ENCODE data around the gene CTIF. TPM values are rescaled to one million over a fixed set of nuclear protein-coding genes. Genes with fewer than 3 reads are reported as not detected.
"Not testable (repeated sequence)": the region's sequence is repeated elsewhere in the genome, so short reads cannot be mapped to it uniquely, and the experiment has no call there.

Gene CTIF
- total and polyA plus RNA-seq, 12 donors = 44.5 to 74.1 (median 58.9) TPM

GRCh38 chr18:48810805-48811204 lies 272.0 kb downstream of the CTIF start:
- ATAC-seq (no peak), DNase-seq (no peak)
- Histone ChIP-seq H3K27me3 (no peaks in the 10 kb centered on the region), H3K4me1 (peaks cover 11 to 52% (median 42%) of the 10 kb centered on the region in 9 donors), H3K36me3 (peaks cover 0 to under 1% (median 0%) of the 10 kb centered on the region in 9 donors), H3K9me3 (no peaks in the 10 kb centered on the region), H3K4me3 (no peak overlapping the region), H3K27ac (no peak overlapping the region)
- TF ChIP-seq CTCF (IDR thresholded peaks at IDR 0.05) = no peak
- intact Hi-C loops (cut with DNase I) = no loop called here

GRCh38 chr18:48811401-48811800 lies 272.6 kb downstream of the CTIF start:
- DNase-seq (no peak), ATAC-seq (no peak)
- H3K4me1 ChIP-seq = peaks cover 7 to 46% (median 36%) of the 10 kb centered on the region in 9 donors
- H3K36me3 ChIP-seq = peaks cover 0 to 7% (median 0%) of the 10 kb centered on the region in 9 donors
- no peak overlapping the region for H3K4me3 ChIP-seq
- no peak overlapping the region for H3K27ac ChIP-seq
- no peaks in the 10 kb centered on the region for H3K9me3 ChIP-seq
- intact Hi-C loops (cut with DNase I) = no loop called here
- no peak for TF ChIP-seq CTCF (IDR thresholded peaks at IDR 0.05)
- no peaks in the 10 kb centered on the region for H3K27me3 ChIP-seq
- WGBS, 2 donors = 92 to 97% methylated on average over 3 of the region's 3 CpGs

- H3K27ac ChIP-seq; H3K4me3 ChIP-seq; intact Hi-C loops (cut with DNase I); H3K36me3 ChIP-seq; ATAC-seq; H3K27me3 ChIP-seq; DNase-seq; H3K9me3 ChIP-seq: not testable (repeated sequence)
- WGBS, 2 donors = 94 to 97% methylated on average over 12 of the region's 12 CpGs
- peaks cover 4 to 40% (median 30%) of the 10 kb centered on the region in 9 donors for H3K4me1 ChIP-seq
Observed at GRCh38 chr18:48811977-48812451, 273.2 kb downstream of the CTIF start.

- intact Hi-C loops (cut with DNase I) = no loop called here
- 96 to 98% methylated on average over 3 of the region's 3 CpGs for WGBS, 2 donors
Observed at GRCh38 chr18:48813321-48813720, 274.5 kb downstream of the CTIF start.

More at GRCh38 chr18:48813321-48813720, 274.5 kb downstream of the CTIF start:
- no peak for ATAC-seq
- Histone ChIP-seq H3K4me3 (no peak overlapping the region), H3K27ac (peak overlapping the region in 1 of 10 donors; percentile 56), H3K4me1 (peaks cover 4 to 30% (median 21%) of the 10 kb centered on the region in 9 donors), H3K9me3 (no peaks in the 10 kb centered on the region), H3K27me3 (no peaks in the 10 kb centered on the region), H3K36me3 (peaks cover 0 to 21% (median 13%) of the 10 kb centered on the region in 9 donors)
- DNase-seq = no peak
- TF ChIP-seq CTCF (IDR thresholded peaks at IDR 0.05) = no peak

Measured in heart right ventricle (tissue), 16 donors.